ENCODE results near the gene LOX.

Gene LOX, protein sequence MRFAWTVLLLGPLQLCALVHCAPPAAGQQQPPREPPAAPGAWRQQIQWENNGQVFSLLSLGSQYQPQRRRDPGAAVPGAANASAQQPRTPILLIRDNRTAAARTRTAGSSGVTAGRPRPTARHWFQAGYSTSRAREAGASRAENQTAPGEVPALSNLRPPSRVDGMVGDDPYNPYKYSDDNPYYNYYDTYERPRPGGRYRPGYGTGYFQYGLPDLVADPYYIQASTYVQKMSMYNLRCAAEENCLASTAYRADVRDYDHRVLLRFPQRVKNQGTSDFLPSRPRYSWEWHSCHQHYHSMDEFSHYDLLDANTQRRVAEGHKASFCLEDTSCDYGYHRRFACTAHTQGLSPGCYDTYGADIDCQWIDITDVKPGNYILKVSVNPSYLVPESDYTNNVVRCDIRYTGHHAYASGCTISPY

DNA sequence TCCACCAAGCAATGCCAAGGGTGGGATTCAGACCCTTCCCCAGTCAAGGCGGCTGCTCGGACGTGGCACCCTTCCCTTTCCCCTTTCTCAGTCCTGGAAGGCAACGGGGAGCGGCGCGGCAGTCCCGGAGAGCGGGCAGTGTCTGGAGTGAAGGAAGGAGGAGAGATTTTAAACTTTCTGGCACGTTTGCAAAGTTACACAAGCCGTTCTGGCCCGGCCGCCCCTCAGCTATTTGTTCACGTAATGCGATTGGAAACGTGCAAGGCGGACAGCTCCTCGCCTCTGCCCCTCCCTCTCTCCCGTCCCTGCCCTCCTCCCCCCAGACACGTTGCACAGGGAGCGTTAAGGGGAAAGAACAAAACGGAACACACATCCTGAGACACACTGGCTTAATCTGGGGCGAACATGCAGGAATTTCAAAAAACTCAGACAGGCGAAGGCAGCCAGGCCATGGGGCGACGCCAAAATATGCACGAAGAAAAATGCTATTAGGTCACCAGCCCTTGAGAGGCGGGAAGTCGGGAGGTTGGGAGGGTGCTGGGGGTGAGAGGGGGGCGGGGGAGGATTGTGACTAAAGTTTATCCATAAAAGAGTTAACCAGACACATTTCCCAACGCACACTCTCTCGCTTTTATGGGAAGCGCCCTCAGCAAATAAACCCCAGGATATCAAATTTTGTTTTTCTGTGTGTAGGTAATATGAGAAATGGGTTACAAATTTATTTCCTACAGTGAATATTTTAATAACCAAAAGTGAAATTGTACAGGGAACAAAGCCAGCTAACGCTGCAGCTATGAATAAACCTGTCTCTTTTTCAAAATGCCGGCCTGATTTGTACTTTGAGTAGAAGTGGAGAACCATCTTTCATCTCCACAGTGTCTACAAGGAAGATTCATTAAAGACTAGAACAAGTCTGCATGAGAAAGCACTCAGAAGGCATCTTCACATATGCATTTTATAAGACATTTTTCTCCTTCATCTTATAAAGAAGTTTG lies at the start of gene LOX:
Gene LOX, minus strand, starts transcription at position 144 of the 995 bp plus-strand sequence. CDS start 274 bp downstream, outside the sequence.
- no peak for DNase-seq (ENCODE audit: low read depth in 2 of 2)

DNA sequence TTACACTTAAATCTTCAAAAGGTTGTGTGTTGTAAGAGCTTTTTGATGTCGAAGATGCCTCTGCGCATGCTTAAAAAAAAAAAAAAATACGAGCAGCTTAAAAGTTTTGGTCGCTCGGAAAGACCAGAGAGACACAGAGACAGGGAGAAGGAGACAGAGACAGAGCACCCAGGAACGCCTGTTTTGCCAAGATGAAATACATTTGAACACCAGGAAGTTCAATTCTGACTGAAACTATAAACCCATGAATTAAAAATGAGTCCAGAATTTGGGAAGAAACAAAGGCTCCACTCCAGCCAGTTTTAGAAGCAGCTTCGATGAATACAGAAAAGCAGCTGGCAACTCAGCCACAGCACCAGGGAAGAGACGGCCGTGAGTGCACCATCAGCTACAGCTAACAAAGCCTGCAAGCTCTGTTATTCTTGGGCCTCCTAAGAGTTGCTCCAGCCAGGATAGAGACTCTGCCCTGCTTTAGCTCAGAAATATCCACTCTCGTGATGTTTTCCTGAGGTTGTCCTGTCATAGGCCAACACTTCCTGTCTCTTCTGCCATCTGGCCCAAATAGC lies 48.8 kb upstream of the LOX start:
- DNase-seq (ENCODE audit: low read depth in 2 of 2), result no peak

DNA sequence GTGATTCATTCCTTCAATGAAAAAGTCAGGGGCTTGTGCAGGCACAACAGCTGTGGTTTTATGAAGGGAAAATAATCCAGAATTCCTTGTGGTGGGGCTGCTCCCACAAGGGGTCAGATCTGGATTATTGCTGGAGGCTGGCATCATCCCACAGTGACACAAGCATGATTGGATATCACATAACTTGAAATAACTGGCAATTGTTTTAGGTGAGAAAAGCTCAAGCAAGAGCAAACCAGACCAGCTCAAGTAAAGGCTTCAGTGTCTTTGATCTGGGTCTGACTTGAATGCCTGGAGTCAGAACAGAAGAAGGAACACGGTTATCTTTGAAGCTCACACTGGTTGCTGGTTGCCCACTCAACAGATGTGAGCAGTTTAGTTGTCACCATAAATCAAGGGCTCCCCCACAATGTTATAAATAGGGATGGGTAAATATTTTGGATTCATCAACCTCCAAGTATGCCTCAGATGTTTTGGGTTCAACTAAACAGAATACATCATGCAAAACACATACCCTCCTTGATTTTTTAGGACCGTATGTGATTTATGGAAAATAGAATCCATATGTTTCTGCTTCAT lies 48.2 kb upstream of the LOX start:
- DNase-seq (ENCODE audit: low read depth in 2 of 2), result no peak

DNA sequence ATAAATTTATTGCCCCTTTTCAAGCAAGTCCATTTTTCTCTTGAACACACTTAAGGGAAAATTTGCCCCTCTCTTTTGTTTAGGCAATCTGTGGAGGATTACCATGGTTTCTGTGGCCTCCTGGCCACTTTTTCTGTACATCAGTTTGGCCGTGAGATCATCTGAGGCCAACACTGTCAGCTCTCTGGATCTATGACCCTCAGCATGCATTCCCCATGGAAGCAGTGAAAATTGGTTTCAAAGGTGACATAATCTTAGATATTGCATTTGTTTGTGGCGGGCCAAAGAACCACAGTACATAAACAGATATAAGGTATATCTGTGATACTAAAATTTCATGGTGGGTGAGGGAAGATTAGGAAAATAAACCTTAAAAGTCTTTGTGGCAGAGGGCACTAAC lies 46.7 kb upstream of the LOX start:
- no peak for DNase-seq (ENCODE audit: low read depth in 2 of 2)

DNA sequence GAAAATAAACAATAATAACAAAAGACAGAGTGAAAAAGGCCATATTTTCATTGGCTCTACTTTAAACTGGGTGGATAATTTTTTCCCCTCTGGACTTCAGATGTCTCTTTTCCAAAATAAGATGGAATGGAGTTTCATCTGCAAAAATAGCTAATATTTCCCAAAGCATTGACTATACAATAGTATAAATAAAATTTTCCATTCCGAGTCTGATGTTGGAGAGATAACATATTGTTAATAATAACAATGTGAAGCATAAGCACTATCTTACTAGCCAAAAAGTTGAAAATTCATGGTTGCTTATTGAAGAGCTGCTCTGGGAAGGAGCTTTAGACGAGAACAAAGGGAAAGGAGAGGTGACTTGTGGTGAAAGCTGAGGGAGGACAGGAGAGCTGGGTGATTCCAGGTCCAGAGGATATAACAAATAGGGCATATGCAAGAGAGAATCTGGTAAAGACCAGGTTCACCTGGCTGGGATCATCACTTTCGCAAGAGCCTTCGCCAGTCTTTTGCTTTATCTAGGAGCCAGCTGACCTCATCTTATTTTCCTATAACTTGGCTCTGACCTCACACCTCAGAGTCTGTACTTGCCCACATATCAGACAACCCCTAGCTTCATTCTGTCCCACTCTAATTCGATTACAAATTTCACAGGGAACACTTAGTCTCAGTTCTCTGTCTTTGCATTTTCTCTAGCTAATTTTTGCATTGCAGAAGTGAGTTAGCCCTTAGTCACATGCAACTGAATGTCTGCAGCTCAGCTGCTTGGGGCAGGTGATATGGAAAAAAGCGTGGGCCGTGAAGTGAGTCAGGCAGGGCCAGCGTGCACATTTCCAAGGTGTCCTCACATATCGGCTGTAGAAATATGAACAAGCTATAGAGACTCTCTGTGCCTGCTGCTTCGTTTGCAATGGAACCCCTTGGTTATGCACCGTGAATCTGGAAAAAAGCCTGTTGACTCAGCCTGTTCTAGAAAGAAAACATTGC lies 43.7 kb upstream of the LOX start:
- no peak for DNase-seq (ENCODE audit: low read depth in 2 of 2)

DNA sequence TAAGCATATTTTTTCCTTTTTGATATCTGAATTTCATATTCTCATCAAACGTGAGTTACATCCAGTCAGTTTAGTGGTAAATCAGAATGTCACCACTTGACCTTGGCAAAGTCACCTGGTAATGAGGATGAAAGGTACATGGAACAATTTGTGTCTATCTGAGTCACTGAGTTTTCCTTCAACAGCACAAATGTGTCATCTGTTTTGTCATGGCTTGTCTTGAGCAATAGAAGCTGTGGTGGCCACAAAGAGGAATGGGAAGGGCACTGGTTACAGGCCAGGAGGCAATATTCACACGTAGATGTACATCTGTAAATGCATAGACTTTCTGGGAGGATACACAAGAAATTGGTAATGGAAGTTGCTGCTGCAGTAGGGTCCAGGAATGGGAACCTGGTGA lies 42.9 kb upstream of the LOX start:
- no peak for DNase-seq (ENCODE audit: low read depth in 2 of 2)

DNA sequence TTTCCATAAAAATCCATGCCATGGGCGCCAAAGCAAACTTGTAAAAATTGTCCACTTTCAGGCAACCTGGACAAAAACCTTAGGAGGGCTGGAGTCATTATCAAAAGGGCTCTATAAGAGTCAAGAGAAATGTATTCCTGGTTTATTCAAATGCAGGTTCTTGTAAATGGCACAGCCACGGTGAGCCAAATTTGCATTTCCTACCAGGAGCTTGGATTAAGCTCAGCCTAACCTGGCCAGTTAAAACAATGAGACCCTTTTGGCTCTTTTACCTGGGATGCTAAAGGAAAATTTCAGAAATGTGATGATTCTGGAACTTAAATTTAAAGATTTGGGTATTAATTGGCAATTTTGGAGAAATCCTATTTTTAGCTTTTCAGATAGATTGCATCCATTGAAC lies 42.4 kb upstream of the LOX start:
- DNase-seq (ENCODE audit: low read depth in 2 of 2), result no peak

DNA sequence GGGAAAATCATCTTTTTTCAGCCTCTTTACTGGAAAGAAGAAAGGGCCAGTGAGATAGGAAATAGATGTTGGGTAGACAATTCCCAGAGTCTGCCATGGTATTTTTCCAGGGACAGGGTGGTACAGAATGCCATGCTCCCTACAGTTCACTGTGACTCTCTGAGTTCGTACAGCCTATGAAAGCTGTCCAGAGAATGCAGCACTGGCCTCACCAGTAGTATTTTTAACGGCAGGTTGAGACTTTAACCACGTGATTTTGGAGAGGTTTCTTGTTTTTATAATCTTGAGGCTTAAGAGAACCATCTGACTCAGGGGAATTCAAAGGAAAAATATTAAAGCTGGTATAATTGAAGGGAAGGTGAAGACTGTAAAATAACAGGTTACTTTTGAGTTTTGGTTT lies 41.1 kb upstream of the LOX start:
- no peak for DNase-seq (ENCODE audit: low read depth in 2 of 2)

DNA sequence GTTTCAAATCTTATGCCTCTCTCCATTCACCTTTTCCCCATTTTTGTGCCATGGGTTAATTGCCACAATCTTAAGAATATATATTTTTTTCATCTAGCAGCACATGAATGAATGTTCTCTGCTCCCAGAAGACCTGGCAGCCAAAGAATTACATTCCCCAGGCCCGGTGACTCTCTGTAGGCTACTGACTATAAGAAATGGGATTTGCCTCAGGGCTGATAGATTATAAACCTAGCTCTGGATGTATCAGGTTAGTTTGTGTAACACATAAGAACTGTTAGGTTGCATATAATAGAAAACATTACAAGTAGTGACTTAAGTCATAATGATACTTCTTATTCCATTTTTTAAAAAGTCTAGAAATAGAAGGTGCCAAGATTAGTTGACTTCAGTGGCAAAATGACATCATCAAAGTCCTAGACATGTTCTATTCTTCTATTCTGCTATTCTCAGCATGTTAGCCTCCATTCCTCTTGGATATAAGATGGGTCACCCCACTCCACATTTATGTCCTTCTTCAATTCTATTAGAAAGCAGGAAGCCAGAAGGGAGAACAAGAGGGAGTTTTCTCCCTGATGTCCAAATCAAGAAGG lies 40.4 kb upstream of the LOX start:
- DNase-seq (ENCODE audit: low read depth in 2 of 2), result no peak

DNA sequence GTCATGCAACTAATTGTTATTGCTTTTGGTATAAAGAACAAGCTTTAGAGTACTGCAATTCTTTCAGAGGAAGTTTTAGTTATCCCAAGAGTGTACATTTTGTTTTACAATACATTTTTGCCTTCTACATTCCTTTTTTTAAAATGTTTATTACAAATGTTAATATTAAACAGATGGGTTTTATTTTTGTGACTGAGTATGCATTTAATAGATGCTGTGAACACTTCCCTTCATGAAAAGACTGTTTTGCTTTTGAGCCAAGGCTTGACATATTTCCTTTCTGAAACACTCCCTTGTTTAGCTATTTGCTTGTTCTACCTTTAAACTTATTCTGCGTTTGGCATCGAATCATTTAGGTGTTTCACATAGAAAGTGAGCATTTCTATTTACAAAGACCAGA lies 36.4 kb upstream of the LOX start:
- no peak for DNase-seq (ENCODE audit: low read depth in 2 of 2)

DNA sequence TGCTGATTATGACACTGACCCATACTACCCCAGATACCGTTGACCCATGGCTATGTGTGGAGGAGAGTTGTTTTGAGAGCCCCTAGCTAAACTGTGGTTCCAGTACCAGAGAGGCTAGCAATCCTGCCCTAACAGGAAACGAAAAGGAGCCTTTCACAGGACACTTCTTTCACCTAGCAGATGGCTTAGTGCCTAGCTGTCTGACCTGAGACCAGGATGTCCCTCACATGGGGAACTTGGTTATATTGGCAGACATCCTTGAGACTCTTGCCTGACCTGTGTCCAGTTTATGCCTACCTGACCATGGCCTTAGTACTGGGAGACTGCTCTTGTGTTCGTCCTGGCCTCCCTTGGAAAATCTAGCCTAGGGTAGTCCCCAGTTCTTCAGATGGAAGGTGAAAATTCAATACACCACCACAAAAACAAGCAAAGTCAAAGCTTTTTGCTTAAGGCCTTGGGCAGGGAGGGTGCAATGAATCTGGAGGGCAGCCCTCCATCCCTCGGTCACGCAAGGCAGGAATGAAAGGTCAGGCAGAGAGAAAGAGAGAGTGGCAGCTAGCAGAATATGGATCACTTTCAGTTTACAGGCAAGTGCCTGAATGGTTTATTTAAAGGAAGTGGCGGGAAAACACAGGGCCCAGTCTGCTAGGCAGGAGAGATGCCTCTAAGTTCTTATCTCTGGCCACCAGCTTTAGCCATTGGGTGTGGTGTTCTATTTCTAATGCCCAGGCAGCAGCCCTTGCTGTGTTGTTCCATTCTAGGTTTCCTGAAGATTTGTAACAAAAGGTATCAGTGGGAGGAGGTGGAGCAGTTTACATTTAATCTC lies 34.9 kb upstream of the LOX start:
- no peak for DNase-seq (ENCODE audit: low read depth in 2 of 2)

DNA sequence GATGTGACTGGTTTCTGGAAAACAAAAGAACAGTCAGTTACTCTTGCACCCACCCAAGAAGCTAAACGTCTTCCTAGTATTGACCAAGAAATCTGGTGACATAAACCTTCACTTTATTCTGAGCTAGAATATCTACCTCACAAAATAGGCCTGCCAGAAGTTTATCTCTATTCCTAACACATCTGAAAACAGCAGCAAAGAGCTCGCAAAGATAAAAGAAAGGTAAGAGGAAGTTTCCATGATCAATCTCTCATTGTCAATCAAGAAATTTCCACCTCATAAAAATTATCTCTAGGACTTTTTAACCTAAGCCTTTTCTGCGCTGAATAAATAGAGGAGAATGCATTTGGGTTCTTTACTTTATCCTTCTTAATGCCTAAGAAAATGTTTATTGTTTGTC lies 34.0 kb upstream of the LOX start:
- no peak for DNase-seq (ENCODE audit: low read depth in 2 of 2)

DNA sequence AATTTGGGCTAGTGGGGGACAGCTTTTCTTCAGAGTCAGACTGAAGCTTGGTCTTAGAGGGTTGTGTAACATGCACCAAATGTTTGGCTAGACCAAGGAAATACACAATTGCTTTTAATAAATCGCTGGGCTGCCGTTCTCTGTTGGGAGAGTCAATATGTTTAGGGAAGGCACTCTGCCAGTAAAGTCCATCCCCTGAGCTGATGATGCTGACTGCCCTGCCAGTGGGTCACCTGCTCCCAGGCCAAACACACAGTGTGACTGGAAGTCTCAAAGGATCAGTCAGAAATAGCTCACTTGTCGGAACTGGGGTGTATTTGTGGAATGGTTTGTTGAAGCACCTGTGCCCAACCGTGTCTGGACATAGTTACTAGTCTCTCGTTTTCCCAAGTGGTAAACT lies 33.4 kb upstream of the LOX start:
- no peak for DNase-seq (ENCODE audit: low read depth in 2 of 2)

DNA sequence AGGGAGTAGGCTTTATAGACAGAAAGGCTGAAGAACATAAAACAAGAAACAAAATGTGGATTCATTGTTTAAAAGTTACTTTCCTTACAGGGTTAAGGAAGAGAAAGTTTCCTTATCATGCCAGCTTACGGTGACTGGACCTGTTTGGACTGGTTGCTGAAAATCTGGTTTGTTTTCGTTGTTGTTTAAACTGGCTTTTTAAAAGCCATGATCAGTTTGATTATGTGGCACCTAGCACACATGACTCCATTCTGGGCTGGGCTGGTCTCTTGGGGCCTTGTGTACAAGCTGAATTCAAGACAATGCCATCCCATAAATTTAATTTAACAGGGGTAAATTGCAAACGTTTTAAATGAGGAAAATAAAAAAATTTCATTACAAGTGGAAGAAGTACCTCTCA lies 32.9 kb upstream of the LOX start:
- no peak for DNase-seq (ENCODE audit: low read depth in 2 of 2)

DNA sequence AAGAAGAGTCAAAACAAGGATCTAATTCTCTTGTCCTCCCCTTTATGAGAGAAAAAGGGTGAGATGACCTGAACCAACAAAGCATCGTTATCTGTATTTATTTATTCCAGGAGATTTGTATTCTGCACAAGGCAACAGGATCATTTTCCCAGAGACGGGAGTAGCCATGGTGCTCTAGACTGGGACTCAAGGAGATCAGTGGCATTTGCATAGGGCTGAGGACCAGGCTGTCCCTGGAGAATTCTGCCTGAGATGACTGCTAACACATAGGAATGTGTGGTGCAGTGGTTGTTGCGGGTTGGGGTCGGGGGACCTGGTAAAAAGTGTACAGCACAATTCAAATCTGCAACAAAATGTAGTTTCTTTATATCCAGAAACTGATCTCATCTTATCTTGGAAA lies 29.0 kb upstream of the LOX start:
- DNase-seq (ENCODE audit: low read depth in 2 of 2), result no peak

DNA sequence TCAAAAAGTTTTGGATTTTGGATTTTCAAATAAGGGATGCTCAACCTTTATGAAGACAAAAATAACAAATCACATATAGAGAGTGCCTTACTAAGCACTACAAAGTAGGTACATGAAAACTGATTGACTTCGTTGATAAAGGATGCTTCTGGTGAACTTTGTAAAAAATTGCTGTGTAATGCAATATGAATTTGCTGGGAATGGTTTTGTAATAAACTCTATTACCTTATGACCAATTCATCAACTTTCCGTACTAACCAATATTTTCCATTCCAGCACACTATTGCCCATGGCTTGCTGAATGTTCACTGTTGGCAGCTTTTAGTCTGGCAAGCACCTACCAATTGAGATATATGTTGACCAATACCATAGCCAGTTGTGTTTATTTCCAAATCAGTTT lies 27.9 kb upstream of the LOX start:
- no peak for DNase-seq (ENCODE audit: low read depth in 2 of 2)

DNA sequence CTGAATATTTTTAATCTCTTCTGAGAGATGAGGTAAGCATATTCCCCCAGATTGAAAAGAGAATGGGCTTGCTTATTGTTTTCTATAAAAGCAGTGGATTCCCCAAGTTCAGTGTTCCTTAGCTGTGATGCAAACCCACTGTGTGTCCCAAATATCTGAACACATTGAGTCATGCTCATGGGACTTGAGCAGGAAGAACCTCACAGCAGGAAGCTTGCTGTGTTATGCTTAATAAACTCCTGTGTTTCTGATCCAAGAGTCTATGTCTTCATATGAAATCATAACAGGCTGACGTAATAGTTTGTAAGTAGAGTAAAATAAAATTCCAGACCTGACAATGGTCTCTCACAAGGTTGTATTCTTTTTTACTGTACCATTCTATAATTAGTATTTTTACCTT lies 24.8 kb upstream of the LOX start:
- DNase-seq (ENCODE audit: low read depth in 2 of 2), result no peak

DNA sequence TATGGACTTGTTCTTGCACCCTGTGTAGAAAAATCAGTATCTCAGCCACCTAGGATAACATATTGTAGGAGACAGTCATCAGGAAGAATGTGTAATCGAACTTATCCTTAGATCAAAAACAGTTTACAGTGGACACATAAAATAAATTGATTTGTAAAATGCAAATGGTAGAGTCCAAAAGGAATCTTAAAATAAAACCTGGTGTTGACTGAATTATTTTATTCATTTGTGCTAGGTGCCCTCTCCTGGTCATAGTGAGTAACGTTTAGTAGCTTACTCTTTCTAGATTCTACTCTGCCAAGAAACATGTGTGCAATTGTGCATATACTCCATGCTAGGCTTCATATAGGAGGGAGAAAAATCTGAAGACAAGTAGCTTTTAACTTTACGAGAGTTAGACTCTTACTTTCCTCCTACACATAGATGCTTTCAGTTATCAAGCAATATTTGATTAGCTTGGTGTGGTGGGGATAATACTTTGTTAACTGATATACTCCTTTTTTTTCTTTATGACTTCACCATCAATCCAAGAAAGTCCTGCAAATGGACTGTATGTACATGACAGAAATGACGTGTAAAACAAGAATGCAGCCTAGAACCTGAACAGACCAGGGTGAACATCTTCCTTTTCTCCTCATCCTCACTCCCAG lies 23.7 kb upstream of the LOX start:
- no peak for DNase-seq (ENCODE audit: low read depth in 2 of 2)

Data from stimulated activated CD8-positive, alpha-beta memory T cell treated with anti-CD3 and anti-CD28 coated beads, Interleukin-2, amount 100 ng/mL, for 1 hour (primary cell).